ENCODE measurements around the gene JAKMIP1.
A peak's percentile ranks its signal among the peaks of the same experiment; 100 is the strongest.

Gene JAKMIP1

GRCh38 chr4:6200011-6200921 is at the start of gene JAKMIP1:
Gene JAKMIP1 (minus strand): TSS chr4:6200549. CDS start chr4:6112850, 87,699 bp downstream.
- DNase-seq (ENCODE audit: low spot score) = peak; percentile 77

DNA sequence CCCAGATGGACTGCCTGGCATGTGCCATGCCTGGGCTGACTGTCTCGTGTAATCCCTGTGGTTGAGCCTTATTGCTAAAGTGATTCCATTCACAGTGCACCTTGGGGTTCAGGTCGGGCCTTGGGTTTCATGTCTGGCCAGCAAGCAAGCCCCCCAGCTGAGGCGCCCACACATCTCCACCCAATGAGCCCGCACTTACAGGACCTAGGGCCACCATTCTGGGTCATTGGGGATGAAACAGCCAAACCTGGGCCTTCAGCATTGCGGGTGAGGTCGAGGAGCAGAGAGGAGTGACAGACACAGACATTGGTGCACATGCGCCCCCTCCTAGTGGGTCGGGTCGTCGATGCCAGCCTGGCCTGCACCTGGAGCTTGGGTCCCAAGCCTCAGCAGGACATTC is 48.0 kb upstream of the JAKMIP1 start:
- DNase-seq (ENCODE audit: low spot score) = no peak

DNA sequence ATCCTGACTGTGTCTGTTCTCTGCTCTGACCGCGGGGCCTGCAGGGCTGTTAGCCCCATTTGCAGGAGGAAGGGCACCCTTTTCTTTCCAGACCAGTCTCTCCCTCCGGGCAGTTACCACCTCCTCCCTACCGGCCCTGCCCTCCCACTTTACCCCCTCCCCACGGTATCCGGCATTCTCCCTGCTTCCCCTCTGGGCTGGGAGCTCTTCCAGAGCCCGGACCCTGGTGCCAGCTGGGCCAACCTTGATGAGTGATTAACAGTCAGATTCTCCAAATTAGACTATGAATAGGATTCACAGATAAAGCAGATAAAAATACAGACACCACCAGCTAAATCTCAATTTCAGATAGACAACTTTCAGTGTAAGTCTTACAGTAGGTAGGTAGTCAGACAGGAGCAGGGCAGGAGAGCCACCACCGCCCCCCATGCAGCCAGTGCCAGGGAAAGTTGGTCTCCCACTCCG is 45.9 kb upstream of the JAKMIP1 start:
- no peak for DNase-seq (ENCODE audit: low spot score)

DNA sequence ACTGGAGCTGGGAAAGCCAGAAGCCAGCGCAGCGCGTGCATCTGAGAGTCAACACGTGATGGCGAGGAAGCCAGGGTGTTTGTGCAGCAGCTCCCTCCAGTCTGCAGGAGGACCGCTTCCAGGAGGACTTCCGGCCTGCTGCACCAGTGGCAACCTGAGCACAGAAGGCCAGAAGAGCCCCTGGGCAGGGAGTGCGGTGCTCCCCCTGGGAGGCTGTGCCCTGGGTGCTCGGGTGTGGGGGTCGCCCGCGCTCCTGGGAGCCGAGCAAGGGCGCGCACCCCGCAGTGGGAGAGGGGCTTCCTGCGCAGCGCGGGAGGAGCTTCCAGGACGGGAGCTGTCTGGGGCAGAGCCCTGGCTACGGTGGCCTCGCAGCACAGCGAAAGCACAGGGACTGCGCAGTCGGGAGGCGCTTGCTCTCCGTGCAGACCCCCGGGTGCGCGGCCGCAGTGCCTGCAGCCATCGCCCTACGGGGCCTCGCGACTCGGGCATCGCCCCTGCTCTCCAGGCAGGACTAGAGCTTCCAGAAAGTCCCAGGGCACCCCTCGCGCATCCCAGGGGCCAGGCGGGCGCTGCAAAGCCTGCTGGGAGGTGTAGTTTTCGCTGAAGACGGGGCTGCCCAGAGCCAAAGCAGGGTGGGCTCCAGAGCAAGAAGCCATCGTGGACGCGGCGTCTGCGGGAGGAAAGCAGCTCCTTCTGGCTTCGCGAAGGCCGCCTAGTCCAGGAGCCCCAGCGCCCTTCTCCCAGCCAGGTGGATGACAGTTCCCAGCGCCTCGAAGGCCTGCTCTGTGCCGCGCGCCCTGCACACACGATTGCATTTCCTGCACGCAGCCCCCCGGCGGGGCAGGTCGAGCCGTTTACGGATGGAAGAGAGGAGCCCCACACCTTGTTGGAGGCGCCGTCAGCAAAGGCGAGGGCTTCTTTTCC is 45.2 kb upstream of the JAKMIP1 start:
- no peak for DNase-seq (ENCODE audit: low spot score)

- no peak for DNase-seq (ENCODE audit: low spot score)
These were observed 42.1 kb upstream of the JAKMIP1 start for GRCh38 chr4:6242271-6243029.

DNA sequence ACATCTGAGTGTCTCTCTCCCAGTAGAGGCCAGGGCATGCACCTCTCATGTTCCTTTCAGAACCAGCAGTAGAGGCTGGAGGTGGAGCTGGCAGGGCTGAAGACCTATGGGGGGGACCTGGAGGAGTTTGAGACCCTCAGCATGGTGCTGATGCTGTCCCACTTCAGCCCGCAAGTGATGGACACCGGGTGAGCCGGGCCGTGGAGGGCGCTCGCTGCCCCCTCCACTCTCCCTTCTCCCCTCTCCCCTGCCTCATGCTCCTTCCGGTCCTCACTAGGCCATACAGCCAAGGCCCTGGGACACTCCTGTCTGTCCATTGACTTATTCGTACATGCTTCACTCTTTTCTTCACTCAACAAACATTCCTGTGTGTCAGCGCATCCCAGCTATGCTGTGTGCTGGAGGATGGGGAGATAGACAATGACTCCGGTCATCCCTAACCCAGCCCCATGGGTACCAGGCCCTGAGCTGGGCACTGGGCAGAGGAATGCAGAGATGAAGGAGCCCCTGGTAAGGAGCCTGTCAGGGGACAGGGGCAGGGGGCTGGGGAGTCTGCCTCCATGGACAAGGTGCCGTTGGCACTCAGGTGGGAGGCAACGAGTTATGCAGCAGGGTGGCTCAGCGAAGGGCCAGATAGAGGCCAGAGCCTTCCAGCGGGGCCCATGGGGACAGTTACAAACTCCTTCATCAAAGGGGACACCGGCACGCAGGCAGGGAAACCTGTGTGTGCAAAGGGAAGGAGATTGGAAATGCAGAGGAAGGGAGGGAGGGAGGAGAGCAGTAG is 40.9 kb upstream of the JAKMIP1 start:
- DNase-seq (ENCODE audit: low spot score) = no peak

- DNase-seq (ENCODE audit: low spot score) = no peak
These were observed 39.6 kb upstream of the JAKMIP1 start for GRCh38 chr4:6239968-6240367.

DNA sequence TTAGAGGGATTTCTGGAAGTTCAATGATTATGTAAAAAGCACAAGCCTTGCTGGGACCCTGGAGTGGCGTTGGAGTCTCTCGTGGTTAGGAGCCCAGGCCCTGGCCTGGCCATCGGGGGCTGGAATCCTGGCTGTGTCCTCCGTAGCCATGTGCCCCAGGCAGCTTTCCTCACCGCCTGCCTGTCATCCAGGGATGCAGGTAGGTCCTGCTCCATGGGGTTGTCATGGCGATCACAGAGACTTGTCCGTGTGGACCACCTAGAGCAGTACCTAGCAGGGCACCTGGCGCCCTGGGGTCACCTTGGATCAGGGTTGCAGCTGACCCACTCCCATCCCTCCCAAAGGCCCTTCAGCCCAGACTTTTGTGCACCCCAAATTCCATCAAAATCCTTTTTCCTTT is 39.1 kb upstream of the JAKMIP1 start:
- DNase-seq (ENCODE audit: low spot score) = no peak

DNA sequence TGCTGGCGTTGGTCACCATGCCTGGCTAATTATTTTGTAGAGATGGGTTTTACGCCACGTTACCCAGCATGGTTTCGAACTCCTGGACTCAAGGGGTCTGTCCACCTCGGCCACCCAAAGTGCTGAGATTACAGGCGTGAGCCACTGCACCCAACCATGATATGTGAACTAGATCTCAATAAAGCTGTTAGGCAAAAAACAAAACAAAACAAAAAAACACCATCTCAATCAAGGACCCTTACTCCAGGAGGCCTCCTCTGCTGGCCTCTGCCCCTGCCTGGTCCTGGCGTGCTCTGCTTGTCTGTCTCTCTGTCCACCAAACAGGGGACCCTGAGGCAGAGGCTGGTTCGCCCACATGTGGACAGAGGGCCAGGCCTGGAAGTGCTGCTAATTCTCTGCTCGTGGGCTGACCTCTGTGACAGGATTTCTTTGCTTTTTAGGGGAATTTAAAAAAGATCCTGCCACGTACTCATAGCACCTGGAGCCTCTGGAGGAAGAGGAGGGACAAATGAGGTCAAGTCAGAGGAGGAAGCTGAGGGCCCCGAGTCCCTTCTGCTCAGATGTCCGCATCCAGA is 36.6 kb upstream of the JAKMIP1 start:
- no peak for DNase-seq (ENCODE audit: low spot score)

- DNase-seq (ENCODE audit: low spot score) = no peak
These were observed 35.7 kb upstream of the JAKMIP1 start for GRCh38 chr4:6235901-6236640.

DNA sequence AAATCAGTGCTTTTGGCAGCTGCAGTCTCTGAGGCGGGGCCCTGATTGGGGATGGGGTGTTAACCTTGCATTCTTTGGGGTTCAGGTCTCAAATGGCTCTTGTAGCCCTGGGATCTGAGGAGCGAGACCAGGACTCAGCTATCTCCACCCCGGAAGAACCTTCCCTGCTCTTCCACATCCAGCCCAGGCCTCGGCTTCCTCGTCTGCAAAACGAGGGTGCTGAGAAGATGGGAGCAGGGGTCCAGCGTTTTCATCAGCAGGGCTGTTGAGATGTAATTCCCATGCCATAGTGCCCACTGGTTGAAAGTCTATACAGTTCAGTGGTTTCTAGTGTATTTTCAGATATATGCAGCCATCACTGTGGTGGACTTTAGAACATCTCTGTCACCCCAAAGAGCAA is 34.7 kb upstream of the JAKMIP1 start:
- no peak for DNase-seq (ENCODE audit: low spot score)

GRCh38 chr4:6233929-6234328 is 33.6 kb upstream of the JAKMIP1 start:
- DNase-seq (ENCODE audit: low spot score) = no peak

- DNase-seq (ENCODE audit: low spot score) = no peak
These were observed 32.8 kb upstream of the JAKMIP1 start for GRCh38 chr4:6232836-6233785.

DNA sequence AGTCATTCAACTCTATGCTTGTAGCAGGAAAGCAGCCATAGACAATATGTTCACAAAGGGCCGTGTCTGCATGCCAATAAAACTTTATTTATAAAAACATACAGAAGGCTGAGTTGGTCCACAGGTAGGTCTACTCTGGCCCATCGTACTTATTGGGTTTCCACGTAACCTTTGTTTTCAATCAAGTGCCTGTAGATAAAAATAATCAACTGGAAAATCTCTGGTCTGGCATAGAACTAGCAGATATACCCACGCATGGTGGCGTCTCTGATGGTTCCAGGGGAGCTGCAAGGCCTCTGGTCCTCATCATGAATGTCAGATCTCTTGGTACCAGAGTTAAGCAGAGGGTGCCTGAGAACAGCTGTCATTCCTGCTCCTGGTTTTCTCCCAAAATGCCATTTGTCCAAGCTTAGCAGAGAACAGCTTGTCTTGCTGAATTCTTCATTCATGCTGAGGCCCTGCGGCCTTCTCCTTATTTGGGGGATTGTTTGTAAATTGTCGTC is 31.4 kb upstream of the JAKMIP1 start:
- DNase-seq (ENCODE audit: low spot score) = no peak

DNA sequence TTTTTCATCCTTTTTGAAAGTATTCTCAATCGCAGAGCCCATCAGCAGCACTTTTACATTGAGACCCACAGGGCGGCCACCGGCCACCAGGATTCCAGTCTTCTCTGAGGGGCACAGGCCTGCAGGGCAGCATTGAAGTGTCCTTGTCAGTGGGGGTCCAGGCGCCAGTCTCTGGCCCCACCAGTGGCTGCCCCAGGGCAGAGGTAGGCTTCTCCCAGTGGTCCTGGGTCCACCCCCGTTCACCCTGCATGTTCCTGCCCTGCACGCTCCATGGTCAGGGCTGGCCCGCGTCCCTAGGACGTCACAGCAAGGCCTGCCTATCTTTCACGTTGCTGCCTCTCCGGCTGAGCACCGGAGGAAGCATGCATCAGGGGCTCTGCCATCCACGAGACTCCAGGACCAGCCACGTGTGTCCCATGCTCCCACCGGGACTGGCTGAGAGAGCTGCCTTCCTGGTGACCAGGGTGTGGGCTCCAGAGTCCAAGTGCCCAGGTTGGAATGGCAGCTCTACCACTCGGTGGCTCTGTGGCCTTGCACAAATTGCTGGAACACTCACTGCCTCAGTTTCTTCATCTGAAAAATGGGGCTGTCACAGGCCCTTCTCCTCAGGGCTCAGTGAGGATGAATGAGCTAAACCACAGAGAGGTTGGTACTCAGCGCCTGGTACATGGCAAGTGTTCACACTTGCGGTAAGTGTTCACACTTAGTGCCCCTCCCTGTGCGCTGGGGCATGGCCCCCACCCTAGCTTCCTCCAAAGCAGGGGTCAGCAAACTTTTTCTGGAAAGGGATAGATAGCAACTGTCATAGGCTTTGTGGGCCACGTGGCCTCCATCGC is 30.7 kb upstream of the JAKMIP1 start:
- DNase-seq (ENCODE audit: low spot score) = no peak

GRCh38 chr4:6230502-6230785 is 30.1 kb upstream of the JAKMIP1 start:
- DNase-seq (ENCODE audit: low spot score) = no peak

- DNase-seq (ENCODE audit: low spot score) = no peak
These were observed 29.5 kb upstream of the JAKMIP1 start for GRCh38 chr4:6229671-6230501.
